Ovary (tissue), 9 donors: ENCODE measurements around the gene PCBP3. TPM values are rescaled to one million over a fixed set of nuclear protein-coding genes. Genes with fewer than 3 reads are reported as not detected.

Experiments used
- DNase-seq, 5 donors: peaks; one replicate each; pipeline ENCODE4 v3.0.0-alpha.2; 2019 to 2020
- H3K27ac ChIP-seq, 2 donors: fragments of 200-600 bp; one replicate each; pipeline versions ENCODE4 v1.5.1 to v1.8.0; 2019 to 2022
- H3K27me3 ChIP-seq: fragments of 200-600 bp; one replicate; pipeline ENCODE4 v1.8.0; 2022
- H3K36me3 ChIP-seq: fragments of 200-600 bp; sonication (generic); one replicate; pipeline ENCODE4 v1.5.1; 2019
- H3K4me1 ChIP-seq: one replicate; pipeline ENCODE4 v1.8.1; 2013; ENCODE audit warnings: mild to moderate bottlenecking, moderate library complexity; ENCODE audit not compliant: insufficient read depth
- H3K4me3 ChIP-seq: fragments of 200-600 bp; sonication (generic); one replicate; pipeline ENCODE4 v1.5.1; 2017
- H3K9me3 ChIP-seq, 2 donors: fragments of 200-600 bp in 1 of 2; sonication (generic) in 1 of 2; one replicate each; pipeline versions ENCODE4 v1.5.1 to v1.8.1; 2013 to 2019; ENCODE audit warnings: mild to moderate bottlenecking in 1 of 2, moderate library complexity in 1 of 2
- CTCF ChIP-seq, 3 donors: fragments of 450-650 bp in 2 of 3; fragments of 200-600 bp in 1 of 3; IDR thresholded peaks; one replicate each; pipeline versions ENCODE4 v1.5.1 to v1.8.0; 2016 to 2022; ENCODE audit warnings: antibody characterized with exemption in 3 of 3, mild to moderate bottlenecking in 1 of 3
- EP300 ChIP-seq: sonication (generic); formaldehyde crosslinking; IDR thresholded peaks from one replicate; pipeline ENCODE4 v1.6.1; 2017; ENCODE audit warnings: antibody characterized with exemption
- POLR2A ChIP-seq: fragments of 450-650 bp; IDR thresholded peaks from one replicate; pipeline ENCODE4 v1.6.1; 2017; ENCODE audit warnings: antibody characterized with exemption, mild to moderate bottlenecking, moderate library complexity
- WGBS, 3 donors: extraction: QIAGEN DNeasy Blood & Tissue Kit in 1 of 3; methylation state at CpG; one replicate each; pipeline versions ENCODE4 v1.1.5 to v1.1.7; 2013 to 2017; 5-methylcytosine and 5-hydroxymethylcytosine counted together
- intact Hi-C, 4 donors: fragments of 100-400 bp; cut with DNase I; formaldehyde crosslinking; loops; one replicate each; pipeline versions ENCODE4 v1.11.0 to v1.15.1; 2022 to 2023
- polyA plus RNA-seq, 2 donors: library from polyadenylated mRNA; stranded (reverse); fragments of 200-250 nt in 1 of 2; fragments of 350-450 nt in 1 of 2; fragmentation: Illumina TruSeq in 1 of 2; extraction: RNeasy Lipid Tissue Mini Kit (QIAGEN cat#74804) in 1 of 2; gene quantifications; one replicate each; pipeline ENCODE4 v1.2.3, GENCODE V29; 2013 to 2014
- total RNA-seq, 7 donors: library from RNA; depleted of rRNA in 2 of 7; stranded (reverse); fragments of >200 nt in 2 of 7; fragmentation: NEBNext Ultra II Directional in 3 of 7; extraction: Animal tissue kit (Norgen Biotek cat#: 25700) in 3 of 7; gene quantifications; one replicate each; pipeline versions ENCODE4 v1.1.0 to v1.2.4, GENCODE V29; 2016 to 2023
- donor health status: DM: no; HTN: no; CAD: no; lungs with moderate emphysema.
- donor health status: DM: no; HTN: no; CAD: no.
- donor health status: Bipolar disorder and iron deficiency.
- donor health status: DM: yes; HTN: yes; CAD: no.
- donor health status: DM: no; HTN: no; CAD: no.
- donor health status: DM: yes; HTN: yes; CAD: no.

The PCBP3 gene
- total and polyA plus RNA-seq, 9 donors: 2.4 to 10.1 (median 5.4) TPM

GRCh38 chr21:45990741-45991605 lies 347.4 kb downstream of the PCBP3 start:
- no peaks in the 10 kb centered on the region for H3K27me3 ChIP-seq
- intact Hi-C loops: no loop called here
- no peaks in the 10 kb centered on the region for H3K9me3 ChIP-seq
- TF ChIP-seq POLR2A (no peak), CTCF (IDR thresholded peaks at IDR 0.05) (no peak), EP300 (no peak)
- H3K4me1 ChIP-seq: peaks cover 9% of the 10 kb centered on the region
- no peak overlapping the region for H3K4me3 ChIP-seq
- 71 to 80% (median 80%) methylated on average over 41 to 45 of the region's 45 CpGs for WGBS, 3 donors
- no peak overlapping the region for H3K27ac ChIP-seq
- no peaks in the 10 kb centered on the region for H3K36me3 ChIP-seq
- peak in 4 of 5 donors; percentile 26 to 44 (median 35) for DNase-seq

- H3K27me3 ChIP-seq: no peaks in the 10 kb centered on the region
- no peak for TF ChIP-seq POLR2A
- TF ChIP-seq CTCF (IDR thresholded peaks at IDR 0.05): no peak
- TF ChIP-seq EP300: no peak
- H3K36me3 ChIP-seq: no peaks in the 10 kb centered on the region
- H3K9me3 ChIP-seq: no peaks in the 10 kb centered on the region
- H3K4me3 ChIP-seq: no peak overlapping the region
- no peak overlapping the region for H3K27ac ChIP-seq
- H3K4me1 ChIP-seq: peaks cover 9% of the 10 kb centered on the region
- DNase-seq: peak in 4 of 5 donors; percentile 6 to 42 (median 23)
- 66 to 77% (median 68%) methylated on average over 18 of the region's 18 CpGs for WGBS, 3 donors
- intact Hi-C loops: no loop called here
Measured at GRCh38 chr21:45991606-45992300, 348.2 kb downstream of the PCBP3 start.

Other genes with a start within 250 kb of the PCBP3 start
- gene COL18A1, start 238.6 kb upstream of the PCBP3 start, total RNA-seq: 100 to 1,000 TPM; 141 to 353 (median 270) TPM
- gene COL18A1, start 238.6 kb upstream of the PCBP3 start, polyA plus RNA-seq: 100 to 1,000 TPM in 1 of 2 donors, 10 to 100 TPM in 1; 11.1 to 201 TPM
- 10 to 100 TPM in 4 of 7 donors, 1 to 10 TPM in 3; 2.4 to 18.2 (median 10.1) TPM for gene SLC19A1, start 101.3 kb upstream of the PCBP3 start, total RNA-seq
- gene SLC19A1, start 101.3 kb upstream of the PCBP3 start, polyA plus RNA-seq: 1 to 10 TPM in 1 of 2 donors, under 1 TPM in 1; 0.88 to 6.9 TPM